RWPE1 (cell line): ENCODE results near the gene ZNF480.
A peak's percentile ranks its signal among the peaks of the same experiment; 100 is the strongest.
"Not testable (repeated sequence)": the region's sequence is repeated elsewhere in the genome, so short reads cannot be mapped to it uniquely, and the experiment has no call there.

ENCODE experiments used
- CTCF ChIA-PET: fragments of 350-600 bp; sonication (Branson Sonifier 250); formaldehyde crosslinking; extraction: SDS; loops from one replicate; lab custom pipeline; 2021; lab: Yijun Ruan, JAX
- POLR2A ChIA-PET: fragments of 400-600 bp; formaldehyde crosslinking; extraction: SDS; loops from one replicate; lab custom pipeline; 2020; ENCODE audit warnings: antibody characterized with exemption; ENCODE audit not compliant: low non-redundant PET; lab: Yijun Ruan, JAX
- DNase-seq: peaks from one replicate; pipeline ENCODE4 v3.0.0; 2012; ENCODE audit warnings: low spot score
- H3K27ac ChIP-seq: fragments of 450-650 bp; 2 replicates; pipeline ENCODE4 v1.5.1; 2017
- CTCF ChIP-seq: fragments of 450-650 bp; conservative IDR thresholded peaks from 2 replicates; pipeline ENCODE4 v1.5.1; 2017; ENCODE audit warnings: low read depth, mild to moderate bottlenecking

Gene ZNF480

GRCh38 chr19:52336117-52336790 lies 39.3 kb downstream of the ZNF480 start, which contains the start of gene ZNF610:
TSS of gene ZNF610 (plus strand) at chr19:52336243. CDS start at chr19:52349173, 12,930 bp downstream.
- no peak within 1 kb of the TSS; the same call in 1 of the 2 replicates for H3K27ac ChIP-seq
- POLR2A ChIA-PET: no interaction called here
- TF ChIP-seq CTCF: no peak

GRCh38 chr19:52336791-52337381 lies 39.9 kb downstream of the ZNF480 start:
- TF ChIP-seq CTCF: no peak
- H3K27ac ChIP-seq: no peak overlapping the region
- POLR2A ChIA-PET: no interaction called here
- DNase-seq: no peak
- CTCF ChIA-PET: interaction anchor here (0.6 kb wide), 1 partner anchor 984 kb away, joined by 3 read pairs; no protein-coding TSS in a partner anchor

More at GRCh38 chr19:52336117-52336790, 39.3 kb downstream of the ZNF480 start, which contains the start of gene ZNF610:
- CTCF ChIA-PET: interaction anchor here (0.6 kb wide), 1 partner anchor 985 kb away, joined by 3 read pairs; no protein-coding TSS in a partner anchor
- DNase-seq: peak; percentile 65

GRCh38 chr19:52339022-52339421 lies 42.1 kb downstream of the ZNF480 start:
- H3K27ac ChIP-seq, DNase-seq, POLR2A ChIA-PET, CTCF ChIA-PET: not testable (repeated sequence)

GRCh38 chr19:52343548-52343947 lies 46.6 kb downstream of the ZNF480 start:
- no peak for DNase-seq
- ChIA-PET POLR2A (no interaction called here), CTCF (no interaction called here)

GRCh38 chr19:52345162-52345561 lies 48.2 kb downstream of the ZNF480 start:
- no peak for DNase-seq
- ChIA-PET CTCF (no interaction called here), POLR2A (no interaction called here)
- no peak for TF ChIP-seq CTCF
- H3K27ac ChIP-seq: no peak overlapping the region

More at GRCh38 chr19:52343548-52343947, 46.6 kb downstream of the ZNF480 start:
- H3K27ac ChIP-seq: no peak overlapping the region
- no peak for TF ChIP-seq CTCF

GRCh38 chr19:52351512-52351911 lies 54.5 kb downstream of the ZNF480 start:
- CTCF ChIA-PET: no interaction called here
- POLR2A ChIA-PET: no interaction called here
- no peak overlapping the region for H3K27ac ChIP-seq
- TF ChIP-seq CTCF: no peak
- DNase-seq: no peak

- ChIA-PET CTCF (no interaction called here), POLR2A (no interaction called here)
- no peak overlapping the region for H3K27ac ChIP-seq
- TF ChIP-seq CTCF: no peak
- DNase-seq: no peak
These were observed 69.5 kb downstream of the ZNF480 start for GRCh38 chr19:52366414-52366824.
